SKM-1 (cell line): Measurements from ENCODE around the gene VWCE.

Source experiments
- DNase-seq: peaks from one replicate; lab custom pipeline; 2025; ENCODE audit not compliant: unreplicated experiment; lab: John Stamatoyannopoulos, UW

The VWCE gene

GRCh38 chr11:61294717-61295595, at the start of gene VWCE:
Gene VWCE, minus strand, starts transcription at chr11:61295316. Its CDS starts 279 bp downstream, at chr11:61295037.
- DNase-seq: peak; percentile 58

GRCh38 chr11:61343792-61344745, 49.0 kb upstream of the VWCE start:
- no peak for DNase-seq

- no peak for DNase-seq
These were observed 47.2 kb upstream of the VWCE start for GRCh38 chr11:61342207-61342803.

GRCh38 chr11:61341706-61342105, 46.6 kb upstream of the VWCE start:
- no peak for DNase-seq

GRCh38 chr11:61340979-61341378, 45.9 kb upstream of the VWCE start:
- no peak for DNase-seq

- no peak for DNase-seq
These were observed 44.4 kb upstream of the VWCE start for GRCh38 chr11:61339490-61339878.

GRCh38 chr11:61338783-61339489, 43.8 kb upstream of the VWCE start:
- DNase-seq: no peak

- DNase-seq: no peak
These were observed 42.8 kb upstream of the VWCE start for GRCh38 chr11:61337706-61338470.

GRCh38 chr11:61336171-61336935, 41.2 kb upstream of the VWCE start:
- DNase-seq: peak; percentile 44

- no peak for DNase-seq
These were observed 40.2 kb upstream of the VWCE start for GRCh38 chr11:61335355-61335710.

- DNase-seq: no peak
These were observed 39.6 kb upstream of the VWCE start for GRCh38 chr11:61334434-61335354.

GRCh38 chr11:61333550-61334433, 38.7 kb upstream of the VWCE start:
- DNase-seq: no peak

GRCh38 chr11:61332797-61333549, 37.9 kb upstream of the VWCE start, which contains the start of the genes DDB1 and TKFC:
Gene DDB1, minus strand, starts transcription at chr11:61333105. Its CDS starts 137 bp downstream, at chr11:61332968.
Gene TKFC, plus strand, starts transcription at chr11:61333228. Its CDS starts 1,501 bp downstream, at chr11:61334729.
- DNase-seq: peak; percentile 79

- DNase-seq: no peak
These were observed 37.2 kb upstream of the VWCE start for GRCh38 chr11:61332281-61332796.

GRCh38 chr11:61331651-61332050, 36.5 kb upstream of the VWCE start:
- peak; percentile 31 for DNase-seq

GRCh38 chr11:61329871-61330270, 34.8 kb upstream of the VWCE start:
- DNase-seq: no peak
